Measurements from ENCODE around the gene TDRD10.

The TDRD10 gene

DNA sequence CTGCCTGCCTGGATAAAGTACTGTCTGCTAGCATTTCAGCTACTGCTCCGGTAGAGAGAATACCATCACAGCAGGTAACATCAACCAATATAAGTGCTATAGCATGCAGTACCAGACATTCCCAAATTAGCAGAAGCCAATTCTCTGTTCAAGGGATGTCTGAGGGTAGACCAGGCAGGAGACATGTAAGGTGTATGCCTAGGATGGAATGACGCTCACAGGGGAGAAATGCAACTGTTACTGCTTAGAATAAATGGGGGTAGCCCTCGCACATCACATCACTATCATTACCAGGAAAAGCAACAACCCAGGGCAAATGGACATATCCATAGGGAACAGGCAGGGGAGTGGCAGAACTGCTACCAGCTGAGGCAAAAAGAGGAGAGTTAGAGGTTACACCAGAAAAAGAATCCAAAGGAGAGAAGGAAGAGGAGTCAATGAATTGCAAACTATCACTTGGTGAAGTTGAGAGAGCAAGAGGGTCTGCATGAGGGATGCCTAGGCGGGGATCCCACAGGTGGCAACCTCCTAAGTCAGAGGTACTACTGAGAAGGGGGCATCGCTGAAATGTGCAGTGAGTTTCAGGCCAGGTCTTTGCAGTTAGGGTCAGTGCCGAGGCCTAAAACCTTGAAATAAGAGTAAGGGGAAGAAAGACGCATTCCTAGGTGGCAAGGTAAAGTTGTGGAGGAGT is 55.4 kb downstream of the TDRD10 start:
- DNase-seq, result no peak

DNA sequence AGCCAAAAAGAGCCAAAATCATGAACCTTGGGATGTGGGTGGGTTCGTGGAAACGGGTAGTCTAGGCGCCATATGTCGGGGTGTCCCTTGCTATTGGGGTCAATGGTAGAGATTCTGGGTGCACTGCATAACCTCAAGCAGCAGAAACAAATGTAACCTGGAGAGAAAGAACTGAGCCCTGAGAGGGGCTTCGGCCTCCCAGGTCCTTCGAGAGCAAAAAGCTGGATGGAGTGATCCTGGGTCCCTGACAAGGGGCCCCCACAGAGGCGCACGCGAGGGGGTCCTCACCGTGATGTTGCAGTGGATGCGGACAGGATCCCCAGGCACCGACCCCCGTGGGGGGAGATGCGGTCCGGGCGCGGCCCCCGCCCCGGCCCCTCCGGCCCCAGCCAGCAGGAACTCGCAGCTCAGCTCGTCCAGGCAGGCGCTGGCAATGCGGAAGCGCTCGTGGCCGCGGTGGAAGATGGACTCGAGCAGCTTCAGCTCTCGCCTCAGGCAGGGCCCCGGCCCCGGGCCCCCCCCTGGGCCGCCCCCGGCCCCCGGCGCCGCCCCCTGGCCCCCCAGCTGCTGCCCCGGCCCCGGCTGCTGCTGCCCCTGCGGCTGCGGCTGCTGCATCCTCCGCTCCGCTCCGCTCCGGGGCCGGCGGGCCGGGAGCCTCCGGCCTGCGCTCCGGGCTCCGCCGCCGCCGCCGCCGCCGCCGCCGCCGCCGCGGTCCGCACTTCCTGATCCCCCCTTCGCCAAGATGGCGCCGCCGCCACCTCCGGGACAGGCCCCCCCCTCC is 56.1 kb downstream of the TDRD10 start, which contains the start of gene UBE2Q1:
Gene UBE2Q1, minus strand, starts transcription at position 724 of the 781 bp plus-strand sequence. Its CDS starts 109 bp downstream, at position 615.
- DNase-seq, result no peak

DNA sequence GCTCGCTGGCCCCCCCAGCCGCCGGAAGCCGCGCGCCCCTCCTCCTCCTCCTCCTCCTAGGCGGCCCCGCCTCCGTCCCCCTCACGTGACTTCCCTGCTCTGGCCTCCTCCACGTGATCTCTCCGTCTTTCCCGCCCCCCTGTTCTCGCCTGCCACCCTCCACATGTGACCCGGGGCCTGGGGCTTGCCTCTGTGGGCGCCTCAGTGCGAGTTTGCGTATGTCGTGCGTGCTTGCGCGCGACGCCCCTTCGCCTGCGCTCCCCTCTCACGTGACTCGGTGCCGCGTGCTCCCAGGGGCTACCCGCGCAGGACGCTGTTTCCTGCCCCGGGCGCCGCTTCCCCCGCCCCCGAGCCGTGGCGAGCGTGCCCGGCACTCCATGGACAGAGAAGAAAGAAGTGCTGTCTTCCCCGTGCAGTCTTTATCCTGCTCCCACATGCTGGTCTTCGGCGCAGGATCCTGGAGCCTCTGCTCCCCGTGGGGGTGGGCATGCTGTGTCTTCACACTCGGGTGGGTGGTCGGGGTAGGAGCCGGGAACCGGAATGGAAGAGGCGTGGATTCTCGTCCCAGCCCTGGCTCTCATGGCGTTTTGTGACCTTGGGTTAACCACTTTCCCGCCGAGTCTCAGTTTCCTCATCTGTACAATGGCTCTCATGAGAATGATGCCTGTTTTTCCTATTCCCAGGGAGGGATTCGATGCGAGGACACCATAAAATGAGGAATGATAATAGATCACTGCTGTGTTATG is 56.9 kb downstream of the TDRD10 start:
- DNase-seq, result peak; percentile 99

DNA sequence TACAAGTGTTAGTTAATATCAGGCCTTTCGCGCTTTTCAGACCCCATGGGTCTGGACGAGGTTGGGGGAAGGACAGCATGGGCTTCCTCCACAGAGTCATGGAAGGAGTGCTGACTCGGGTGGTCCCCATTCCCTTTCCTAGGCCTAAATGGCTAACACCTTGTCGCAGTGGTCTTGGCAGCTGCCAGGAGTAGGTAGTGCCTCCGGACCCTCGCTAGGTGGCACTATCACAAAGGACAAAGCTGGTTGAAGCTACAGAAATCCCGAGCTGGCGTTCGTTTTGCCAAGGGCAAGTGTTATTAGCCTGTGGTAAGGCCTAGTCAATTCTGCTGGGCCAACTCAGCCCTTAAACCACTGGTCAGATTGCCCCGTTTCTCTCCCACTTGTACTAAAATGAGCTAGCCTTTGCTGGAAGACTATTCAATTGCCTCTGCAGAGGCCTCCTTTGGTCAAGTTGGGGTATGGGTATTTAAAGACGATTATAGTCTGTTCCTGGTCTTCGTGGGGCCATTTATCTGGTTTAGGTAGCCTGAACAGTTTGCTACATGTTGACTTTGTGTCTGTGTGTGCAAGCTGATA is 57.5 kb downstream of the TDRD10 start:
- DNase-seq, result peak; percentile 94

DNA sequence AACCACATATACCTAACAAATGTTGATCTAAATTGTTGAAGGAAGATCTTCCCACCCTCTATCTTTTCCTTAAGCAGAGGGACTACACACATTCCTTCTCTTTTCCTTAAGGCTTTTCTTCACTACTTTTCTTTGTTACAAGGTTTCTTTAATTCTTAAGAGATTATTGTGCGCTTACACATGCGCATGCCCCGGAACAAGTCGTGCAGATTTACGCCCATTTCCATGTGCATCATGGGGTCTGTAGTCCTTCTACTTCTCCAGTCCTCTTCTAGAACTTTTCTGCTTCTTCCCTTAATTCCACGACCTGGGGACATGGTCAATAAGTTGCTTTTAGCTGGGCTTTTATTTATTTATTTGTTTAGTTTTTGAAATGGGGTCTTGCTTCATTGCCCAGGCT is 63.9 kb downstream of the TDRD10 start:
- no peak for DNase-seq

DNA sequence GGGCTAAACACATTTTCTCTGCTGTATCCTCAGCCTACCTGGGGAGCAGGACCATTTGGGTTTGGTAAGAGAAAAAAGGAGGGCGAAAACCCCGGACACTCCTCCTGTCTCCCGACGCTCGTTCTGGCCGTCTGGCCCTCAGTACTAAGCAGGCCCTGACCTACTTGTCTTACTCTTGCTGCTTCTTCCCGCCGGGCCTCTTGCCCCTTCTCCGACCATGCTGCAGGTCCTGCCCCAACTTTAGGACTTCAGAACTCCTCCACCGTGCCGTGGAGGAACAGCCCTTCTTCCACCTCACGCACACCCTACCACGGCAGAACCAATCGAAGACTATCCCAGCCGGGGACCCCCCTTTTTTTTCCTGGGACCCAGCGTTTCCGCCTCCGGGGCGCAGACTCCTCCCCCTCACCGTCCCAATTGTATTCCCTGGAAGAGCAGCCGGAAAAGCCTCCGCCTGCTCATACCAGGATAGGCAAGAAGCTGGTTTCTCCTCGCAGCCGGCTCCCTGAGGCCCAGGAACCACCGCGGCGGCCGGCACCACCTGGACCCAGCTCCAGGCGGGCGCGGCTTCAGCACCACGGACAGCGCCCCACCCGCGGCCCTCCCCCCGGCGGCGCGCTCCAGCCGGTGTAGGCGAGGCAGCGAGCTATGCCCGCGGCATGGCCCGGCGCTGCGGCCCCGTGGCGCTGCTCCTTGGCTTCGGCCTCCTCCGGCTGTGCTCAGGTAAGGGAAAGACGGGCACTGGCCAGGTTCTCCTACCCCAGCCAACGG is 65.6 kb downstream of the TDRD10 start, which contains the start of gene CHRNB2:
Gene CHRNB2, plus strand, starts transcription at position 393 of the 771 bp plus-strand sequence. Its CDS starts 267 bp downstream, at position 660.
- DNase-seq, result peak; percentile 63

DNA sequence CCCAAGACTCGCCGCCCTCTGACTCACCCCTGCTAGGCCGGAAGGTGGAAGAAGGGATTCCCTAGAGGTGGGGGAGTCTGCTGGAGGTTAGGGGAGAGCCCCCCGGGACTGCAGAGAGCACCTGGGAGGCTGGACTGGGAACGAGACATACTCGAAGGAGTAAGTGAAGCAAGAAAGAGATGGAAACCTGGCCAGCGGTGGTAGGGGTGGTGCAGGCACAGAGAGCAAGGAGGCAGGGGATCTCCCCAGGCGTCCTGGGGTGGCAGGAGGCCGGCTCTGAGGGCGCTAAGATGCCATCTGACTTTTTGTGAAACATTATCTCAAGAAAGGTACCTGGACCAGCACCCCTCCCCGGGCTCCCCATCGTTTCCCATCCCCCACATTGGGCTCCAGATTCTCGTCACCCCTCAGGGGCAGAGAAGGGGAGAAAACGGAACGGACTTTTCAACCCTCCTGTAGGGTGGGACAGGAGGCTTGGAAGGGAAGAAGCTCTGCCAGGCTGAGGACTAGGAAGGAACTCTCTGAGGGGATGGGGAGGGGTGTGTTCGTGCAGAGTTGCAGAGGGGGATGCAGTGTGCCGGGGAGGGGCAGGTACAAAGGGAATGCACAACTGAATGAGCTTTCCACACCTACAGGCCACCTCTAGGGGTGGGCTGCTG is 66.3 kb downstream of the TDRD10 start:
- DNase-seq, result no peak

DNA sequence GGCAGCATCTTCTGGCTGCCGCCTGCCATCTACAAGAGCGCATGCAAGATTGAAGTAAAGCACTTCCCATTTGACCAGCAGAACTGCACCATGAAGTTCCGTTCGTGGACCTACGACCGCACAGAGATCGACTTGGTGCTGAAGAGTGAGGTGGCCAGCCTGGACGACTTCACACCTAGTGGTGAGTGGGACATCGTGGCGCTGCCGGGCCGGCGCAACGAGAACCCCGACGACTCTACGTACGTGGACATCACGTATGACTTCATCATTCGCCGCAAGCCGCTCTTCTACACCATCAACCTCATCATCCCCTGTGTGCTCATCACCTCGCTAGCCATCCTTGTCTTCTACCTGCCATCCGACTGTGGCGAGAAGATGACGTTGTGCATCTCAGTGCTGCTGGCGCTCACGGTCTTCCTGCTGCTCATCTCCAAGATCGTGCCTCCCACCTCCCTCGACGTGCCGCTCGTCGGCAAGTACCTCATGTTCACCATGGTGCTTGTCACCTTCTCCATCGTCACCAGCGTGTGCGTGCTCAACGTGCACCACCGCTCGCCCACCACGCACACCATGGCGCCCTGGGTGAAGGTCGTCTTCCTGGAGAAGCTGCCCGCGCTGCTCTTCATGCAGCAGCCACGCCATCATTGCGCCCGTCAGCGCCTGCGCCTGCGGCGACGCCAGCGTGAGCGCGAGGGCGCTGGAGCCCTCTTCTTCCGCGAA is 69.4 kb downstream of the TDRD10 start:
- no peak for DNase-seq

DNA sequence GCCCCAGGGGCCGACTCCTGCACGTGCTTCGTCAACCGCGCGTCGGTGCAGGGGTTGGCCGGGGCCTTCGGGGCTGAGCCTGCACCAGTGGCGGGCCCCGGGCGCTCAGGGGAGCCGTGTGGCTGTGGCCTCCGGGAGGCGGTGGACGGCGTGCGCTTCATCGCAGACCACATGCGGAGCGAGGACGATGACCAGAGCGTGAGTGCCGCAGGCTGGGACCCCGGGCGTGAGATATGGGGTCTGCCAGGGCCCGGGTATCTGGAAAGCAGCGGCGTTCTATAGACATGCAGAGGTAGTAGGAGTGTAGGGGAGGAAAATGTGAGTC is 69.9 kb downstream of the TDRD10 start:
- no peak for DNase-seq

DNA sequence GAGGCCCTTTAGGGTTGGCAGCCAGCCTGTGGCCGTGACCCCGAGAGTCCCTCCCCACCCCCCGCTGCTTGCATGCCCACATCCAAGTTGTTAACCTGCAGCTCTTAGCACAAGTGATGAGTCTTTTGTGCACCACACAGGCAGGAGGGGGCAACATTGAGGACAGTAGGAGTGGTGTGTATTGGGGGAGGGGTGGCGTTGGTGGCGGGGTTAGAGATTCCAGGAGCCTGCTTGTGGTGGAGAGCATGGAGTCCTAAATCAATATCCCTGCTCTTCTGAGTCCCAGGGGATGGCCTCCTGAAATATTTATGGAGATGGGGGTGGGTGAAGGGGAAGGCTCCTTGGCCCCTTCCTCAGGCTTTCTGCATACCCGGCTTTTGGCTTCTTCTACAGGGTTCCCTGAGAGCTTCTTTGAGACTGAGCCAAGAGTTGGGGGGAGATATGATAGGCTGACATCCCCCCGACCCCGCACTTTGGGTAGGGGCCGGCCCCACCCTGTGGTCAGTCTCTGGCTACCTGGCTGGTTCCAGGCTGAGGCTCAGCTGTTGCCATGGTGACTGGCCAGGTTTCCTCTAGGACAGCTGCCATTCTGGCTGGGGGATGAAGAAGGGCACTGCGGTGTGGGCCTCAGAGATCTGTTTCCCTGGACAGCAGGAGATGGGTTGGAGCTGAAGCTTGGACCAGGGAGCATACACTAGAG is 70.6 kb downstream of the TDRD10 start:
- DNase-seq, result no peak

DNA sequence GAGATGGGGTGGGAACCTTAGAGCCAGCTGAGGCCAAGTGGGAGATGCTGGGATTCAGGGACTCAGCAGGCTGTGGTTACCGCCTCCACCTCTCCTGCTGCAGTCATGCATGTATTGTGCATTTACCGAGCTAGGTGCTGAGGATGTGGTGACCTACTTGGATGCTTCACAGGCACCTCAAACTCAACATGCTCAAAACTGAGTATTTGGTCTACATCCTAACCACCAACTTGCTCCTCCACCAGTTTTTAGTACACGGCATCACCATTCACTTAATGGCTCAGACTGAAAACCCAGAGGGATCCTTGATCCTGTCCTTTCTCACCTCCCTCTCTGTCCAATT is 71.1 kb downstream of the TDRD10 start:
- no peak for DNase-seq

DNA sequence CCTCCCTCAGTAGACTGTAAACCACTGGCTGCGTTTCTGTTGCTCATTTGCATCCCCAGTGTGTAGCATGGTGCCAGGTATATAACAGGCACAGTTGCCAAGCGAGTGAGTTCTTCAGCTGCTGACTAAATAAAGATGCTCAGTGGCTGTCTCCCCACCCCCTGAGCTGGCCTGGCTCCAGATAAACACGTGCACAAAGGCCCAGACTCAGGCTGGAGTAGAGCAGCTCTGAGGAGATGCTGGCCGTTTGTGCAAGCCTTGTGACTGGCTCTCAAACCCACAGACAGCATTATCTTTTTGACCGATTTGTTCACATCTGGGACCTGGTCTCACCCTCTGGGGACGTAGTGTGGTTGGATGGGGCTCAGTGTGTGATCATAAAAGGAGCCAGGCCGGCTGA is 72.7 kb downstream of the TDRD10 start:
- peak; percentile 80 for DNase-seq

DNA sequence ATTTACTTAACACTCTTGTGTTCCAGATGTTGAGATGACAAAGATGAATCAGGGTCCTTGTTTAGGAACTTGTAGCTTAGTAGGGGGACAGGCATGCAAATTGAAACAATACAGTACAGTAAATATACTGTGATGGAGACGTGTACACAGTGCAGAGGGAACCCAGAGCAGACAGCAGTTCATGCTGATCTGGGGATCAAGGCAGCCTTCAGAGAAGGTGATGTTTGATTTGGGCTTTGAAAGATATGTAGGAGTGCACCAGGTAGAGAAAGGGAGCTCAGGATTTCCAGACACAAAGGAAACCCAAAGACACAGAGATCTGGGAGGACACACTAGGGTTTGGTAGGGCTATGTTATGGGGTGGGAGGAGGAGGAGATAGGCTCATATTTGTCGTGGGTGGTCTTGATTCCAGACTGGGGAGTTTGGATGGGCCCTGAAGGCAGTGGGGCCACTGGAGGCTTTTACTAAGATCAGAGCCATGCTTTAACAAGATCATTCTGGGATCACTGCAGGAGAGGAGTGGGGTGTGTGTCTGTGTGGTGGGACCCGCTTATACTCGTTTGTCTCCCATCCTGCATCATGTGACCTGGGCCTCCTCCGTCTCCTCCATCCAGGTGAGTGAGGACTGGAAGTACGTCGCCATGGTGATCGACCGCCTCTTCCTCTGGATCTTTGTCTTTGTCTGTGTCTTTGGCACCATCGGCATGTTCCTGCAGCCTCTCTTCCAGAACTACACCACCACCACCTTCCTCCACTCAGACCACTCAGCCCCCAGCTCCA is 73.3 kb downstream of the TDRD10 start:
- no peak for DNase-seq

DNA sequence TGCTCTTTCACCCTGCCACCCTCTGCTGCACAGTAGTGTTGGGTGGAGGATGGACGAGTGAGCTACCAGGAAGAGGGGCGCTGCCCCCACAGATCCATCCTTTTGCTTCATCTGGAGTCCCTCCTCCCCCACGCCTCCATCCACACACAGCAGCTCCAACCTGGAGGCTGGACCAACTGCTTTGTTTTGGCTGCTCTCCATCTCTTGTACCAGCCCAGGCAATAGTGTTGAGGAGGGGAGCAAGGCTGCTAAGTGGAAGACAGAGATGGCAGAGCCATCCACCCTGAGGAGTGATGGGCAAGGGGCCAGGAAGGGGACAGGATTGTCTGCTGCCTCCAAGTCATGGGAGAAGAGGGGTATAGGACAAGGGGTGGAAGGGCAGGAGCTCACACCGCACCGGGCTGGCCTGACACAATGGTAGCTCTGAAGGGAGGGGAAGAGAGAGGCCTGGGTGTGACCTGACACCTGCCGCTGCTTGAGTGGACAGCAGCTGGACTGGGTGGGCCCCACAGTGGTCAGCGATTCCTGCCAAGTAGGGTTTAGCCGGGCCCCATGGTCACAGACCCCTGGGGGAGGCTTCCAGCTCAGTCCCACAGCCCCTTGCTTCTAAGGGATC is 74.0 kb downstream of the TDRD10 start:
- DNase-seq, result no peak

DNA sequence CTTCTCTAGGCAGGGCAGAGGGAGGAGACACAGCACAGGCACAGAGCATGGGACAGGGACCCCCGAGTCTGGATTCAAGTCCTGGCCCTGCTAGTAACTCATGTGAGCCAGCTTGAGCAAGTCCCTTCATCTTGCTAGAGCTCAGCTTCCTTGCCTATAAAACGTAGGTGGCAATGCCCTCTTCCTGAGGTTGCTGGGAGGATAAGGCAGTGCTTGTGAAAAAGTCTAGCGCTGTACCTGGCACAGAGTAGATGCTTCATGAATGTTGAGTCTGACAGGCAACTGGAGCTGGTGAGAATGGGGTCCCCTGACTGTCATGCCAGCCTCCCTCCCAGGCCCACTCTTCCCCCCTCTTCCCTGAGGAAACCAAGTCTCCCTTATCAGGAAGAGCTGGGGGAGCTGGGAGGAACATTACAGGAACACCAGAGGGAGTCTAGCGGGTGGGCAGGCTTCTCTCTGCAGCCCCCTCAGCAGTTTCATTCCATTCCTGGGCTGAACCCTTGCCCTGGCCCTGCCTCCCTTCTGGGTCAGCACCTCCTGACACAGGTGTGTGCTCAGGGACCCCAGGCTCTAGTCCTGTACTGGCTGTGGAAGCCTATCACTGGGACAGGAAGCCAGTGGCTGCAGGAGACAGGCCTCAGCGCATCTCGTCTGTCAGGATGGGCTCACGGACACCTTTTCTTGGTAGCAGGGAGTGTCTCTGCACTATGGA is 75.5 kb downstream of the TDRD10 start:
- DNase-seq, result no peak

DNA sequence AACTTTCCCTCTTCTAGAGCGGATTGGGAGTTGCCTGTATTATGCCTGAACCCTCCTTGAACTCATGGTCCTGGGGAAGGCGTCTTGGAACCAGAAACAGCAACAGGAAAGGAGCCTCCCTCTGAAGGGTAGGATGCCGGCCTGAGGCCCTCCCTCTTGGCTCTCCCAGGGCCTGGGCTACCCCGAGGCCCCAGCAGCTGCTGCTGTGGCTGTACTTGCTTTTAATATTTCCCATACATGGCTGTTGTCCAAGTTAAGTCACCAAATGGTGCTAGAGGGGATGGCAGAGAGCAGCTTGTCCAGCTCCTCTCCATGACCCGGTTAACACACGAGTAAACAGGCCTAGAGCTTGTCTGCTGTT is 76.0 kb downstream of the TDRD10 start:
- DNase-seq, result no peak

DNA sequence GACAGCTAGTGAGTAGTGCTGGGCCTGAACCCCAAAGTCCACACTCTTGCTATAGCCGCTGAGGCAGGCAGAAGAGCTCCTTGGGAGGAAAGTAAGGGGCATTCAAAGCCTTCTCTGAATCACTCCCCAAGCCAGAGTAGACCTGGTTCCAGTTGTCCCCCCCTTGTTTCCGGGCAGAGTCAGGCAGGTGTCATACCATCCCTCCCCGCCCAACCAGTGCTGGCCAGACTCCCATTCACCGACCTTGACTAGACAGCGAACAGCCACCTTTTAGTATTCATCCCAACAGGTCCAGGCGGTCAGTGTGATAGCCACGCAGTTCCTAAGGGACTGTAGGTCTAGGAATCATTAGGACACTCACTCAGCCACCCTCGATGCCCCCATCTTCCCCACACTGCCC is 77.4 kb downstream of the TDRD10 start:
- no peak for DNase-seq

DNA sequence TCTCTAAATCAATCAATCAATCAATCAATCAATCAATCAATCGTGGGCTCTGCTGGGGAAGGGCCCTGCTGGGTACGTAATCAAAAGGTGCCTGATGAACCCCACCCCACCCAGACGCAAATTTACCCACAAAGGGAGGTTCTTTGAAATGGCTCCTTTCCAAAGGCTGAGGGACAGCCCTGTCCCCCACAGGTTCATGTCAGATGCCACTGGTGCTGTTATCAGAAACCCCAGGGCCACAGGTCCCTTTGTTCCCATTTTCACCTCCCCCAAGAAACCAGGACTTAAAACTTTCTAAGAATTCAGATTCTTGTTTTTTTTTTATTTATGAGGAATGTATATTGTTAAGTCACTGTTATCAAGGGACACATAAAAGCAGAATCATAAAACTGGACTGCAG is 79.7 kb downstream of the TDRD10 start:
- DNase-seq, result no peak

DNA sequence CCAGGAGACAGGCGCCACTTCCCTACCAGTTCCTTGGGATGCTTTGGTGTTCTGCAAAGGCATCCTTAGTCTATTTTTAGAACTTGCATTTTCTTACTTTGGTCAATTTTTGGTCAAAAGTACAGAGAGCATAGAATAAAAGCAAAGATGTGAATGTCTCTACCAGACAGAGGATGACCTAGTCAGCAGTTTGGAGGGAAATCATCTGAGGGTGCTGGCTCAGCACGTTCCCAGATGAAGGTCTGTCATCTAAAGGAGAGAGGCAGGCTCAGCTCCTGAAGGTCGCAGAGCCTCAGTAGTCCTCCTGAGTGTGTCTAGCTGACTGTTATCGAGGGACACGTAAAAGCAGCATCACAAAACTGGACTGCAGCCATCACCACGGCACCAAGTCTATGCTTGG is 80.9 kb downstream of the TDRD10 start:
- DNase-seq, result no peak
